Left lung (tissue), 10 donors: ENCODE results near the gene FOXRED1. TPM values are rescaled to one million over a fixed set of nuclear protein-coding genes. Genes with fewer than 3 reads are reported as not detected.
A peak's percentile ranks its signal among the peaks of the same experiment; 100 is the strongest.

Experiments
- ATAC-seq: fragments of 200-7000 bp; cut with Tn5 transposase; one replicate; pipeline ENCODE4 v1.9.1; 2020; ENCODE audit warnings: moderate library complexity
- DNase-seq, 4 donors: peaks; one replicate each; pipeline ENCODE4 v3.0.0-alpha.2; 2013 to 2020
- H3K27ac ChIP-seq, 2 donors: fragments of 200-600 bp; sonication (generic) in 1 of 2; one replicate each; pipeline versions ENCODE4 v1.5.0 to v1.8.0; 2020 to 2021
- H3K27me3 ChIP-seq, 2 donors: fragments of 200-600 bp; sonication (generic) in 1 of 2; one replicate each; pipeline versions ENCODE4 v1.5.0 to v1.8.0; 2020 to 2021
- H3K36me3 ChIP-seq, 2 donors: fragments of 200-600 bp; sonication (generic) in 1 of 2; one replicate each; pipeline versions ENCODE4 v1.5.0 to v1.8.0; 2020 to 2021
- H3K4me1 ChIP-seq, 2 donors: fragments of 200-600 bp; one replicate each; pipeline ENCODE4 v1.8.0; 2021
- H3K4me3 ChIP-seq, 2 donors: fragments of 200-600 bp; sonication (generic) in 1 of 2; one replicate each; pipeline versions ENCODE4 v1.5.0 to v1.8.0; 2020 to 2021; ENCODE audit warnings: mild to moderate bottlenecking in 1 of 2
- H3K9me3 ChIP-seq, 2 donors: fragments of 200-600 bp; sonication (generic) in 1 of 2; one replicate each; pipeline versions ENCODE4 v1.5.0 to v1.8.0; 2020 to 2021
- intact Hi-C, 2 donors: fragments of 100-400 bp; cut with DNase I; formaldehyde crosslinking; loops; one replicate each; pipeline versions ENCODE4 v1.11.2 to v1.14.2; 2022
- polyA plus RNA-seq, 6 donors: library from polyadenylated mRNA; unstranded; fragments of 120-200 nt; gene quantifications; one replicate each; pipeline ENCODE4 v1.2.1, GENCODE V29; 2013; ENCODE audit not compliant: insufficient read length in 6 of 6
- total RNA-seq, 2 donors: library from RNA; stranded (reverse); fragmentation: NEBNext Ultra II Directional; extraction: Animal tissue kit (Norgen Biotek cat#: 25700); gene quantifications; one replicate each; pipeline ENCODE4 v1.2.1, GENCODE V29; 2021
- TF ChIP-seq, protein P1 (sequence below), 2 donors: fragments of 200-600 bp; sonication (generic) in 1 of 2; IDR thresholded peaks; one replicate each; pipeline versions ENCODE4 v1.5.0 to v1.8.0; 2021; ENCODE audit warnings: antibody characterized with exemption in 2 of 2
- donor health status: DM: no; HTN: yes; CAD: no.
- donor health status: DM: no; HTN: no; CAD: no.

The FOXRED1 gene
- total and polyA plus RNA-seq, 8 donors: 19.6 to 59.7 (median 45.5) TPM

DNA sequence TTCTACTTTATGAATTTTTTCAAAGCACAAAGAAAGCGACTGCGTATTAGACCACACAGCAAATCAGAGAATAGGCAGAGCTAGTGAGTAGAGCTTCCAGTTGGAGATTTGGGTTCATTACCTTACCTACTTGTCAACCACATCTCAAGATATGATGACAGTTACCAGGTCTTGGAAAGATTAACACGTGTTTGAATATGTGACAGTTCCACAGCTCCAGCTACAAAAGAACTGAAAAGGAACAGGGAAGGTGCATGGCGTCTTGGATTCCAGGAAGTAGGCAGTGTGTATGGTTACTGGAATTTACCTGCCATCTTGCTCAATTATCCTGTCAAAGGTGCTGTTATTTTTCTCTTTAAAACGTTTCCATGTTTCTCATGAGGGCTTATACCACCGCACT is 19.3 kb downstream of the FOXRED1 start:
- intact Hi-C loops: no loop called here
- no peak overlapping the region for H3K4me3 ChIP-seq
- no peak for ATAC-seq
- DNase-seq: no peak
- no peaks in the 10 kb centered on the region for H3K27me3 ChIP-seq
- H3K36me3 ChIP-seq: peaks cover 0 to 54% of the 10 kb centered on the region in 2 donors
- TF ChIP-seq, protein P1, sequence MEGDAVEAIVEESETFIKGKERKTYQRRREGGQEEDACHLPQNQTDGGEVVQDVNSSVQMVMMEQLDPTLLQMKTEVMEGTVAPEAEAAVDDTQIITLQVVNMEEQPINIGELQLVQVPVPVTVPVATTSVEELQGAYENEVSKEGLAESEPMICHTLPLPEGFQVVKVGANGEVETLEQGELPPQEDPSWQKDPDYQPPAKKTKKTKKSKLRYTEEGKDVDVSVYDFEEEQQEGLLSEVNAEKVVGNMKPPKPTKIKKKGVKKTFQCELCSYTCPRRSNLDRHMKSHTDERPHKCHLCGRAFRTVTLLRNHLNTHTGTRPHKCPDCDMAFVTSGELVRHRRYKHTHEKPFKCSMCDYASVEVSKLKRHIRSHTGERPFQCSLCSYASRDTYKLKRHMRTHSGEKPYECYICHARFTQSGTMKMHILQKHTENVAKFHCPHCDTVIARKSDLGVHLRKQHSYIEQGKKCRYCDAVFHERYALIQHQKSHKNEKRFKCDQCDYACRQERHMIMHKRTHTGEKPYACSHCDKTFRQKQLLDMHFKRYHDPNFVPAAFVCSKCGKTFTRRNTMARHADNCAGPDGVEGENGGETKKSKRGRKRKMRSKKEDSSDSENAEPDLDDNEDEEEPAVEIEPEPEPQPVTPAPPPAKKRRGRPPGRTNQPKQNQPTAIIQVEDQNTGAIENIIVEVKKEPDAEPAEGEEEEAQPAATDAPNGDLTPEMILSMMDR (IDR thresholded peaks at IDR 0.05): no peak
- H3K9me3 ChIP-seq: no peaks in the 10 kb centered on the region
- no peak overlapping the region for H3K27ac ChIP-seq
- peaks cover 9 to 20% of the 10 kb centered on the region in 2 donors for H3K4me1 ChIP-seq

DNA sequence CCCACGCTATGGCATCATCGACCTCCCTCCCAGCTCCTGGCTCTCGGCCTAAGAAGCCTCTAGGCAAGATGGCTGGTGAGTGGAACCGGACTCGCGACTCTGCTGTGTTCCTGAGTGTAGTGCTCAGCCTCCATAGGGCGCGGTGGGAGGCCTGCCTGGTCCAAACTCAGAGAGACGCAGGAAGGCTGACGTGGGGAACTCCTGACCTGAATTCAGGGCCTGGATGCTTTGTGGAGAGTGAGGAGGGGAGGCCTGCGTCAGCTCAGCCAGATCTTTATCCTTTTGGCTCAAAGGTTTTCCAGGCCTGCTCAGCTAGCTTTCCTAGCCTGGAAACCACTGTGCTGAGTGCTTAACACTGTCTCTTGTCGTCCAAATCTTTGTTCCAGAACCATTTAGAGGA is 21.9 kb downstream of the FOXRED1 start:
- no peak for ATAC-seq
- intact Hi-C loops: no loop called here

GRCh38 chr11:126293726-126294125 is 24.8 kb downstream of the FOXRED1 start:
- Histone ChIP-seq H3K4me3 (no peak overlapping the region), H3K27me3 (no peaks in the 10 kb centered on the region), H3K36me3 (peaks cover 0 to 78% of the 10 kb centered on the region in 2 donors), H3K9me3 (no peaks in the 10 kb centered on the region), H3K27ac (no peak overlapping the region), H3K4me1 (peaks cover 0 to 4% of the 10 kb centered on the region in 2 donors)
- no peak for DNase-seq
- intact Hi-C loops: no loop called here
- ATAC-seq: no peak
- TF ChIP-seq, protein P1 (IDR thresholded peaks at IDR 0.05): no peak

More for the DNA sequence above, 21.9 kb downstream of the FOXRED1 start:
- no peak overlapping the region for H3K27ac ChIP-seq
- H3K4me1 ChIP-seq: peaks cover 0 to 4% of the 10 kb centered on the region in 2 donors
- no peaks in the 10 kb centered on the region for H3K9me3 ChIP-seq
- no peaks in the 10 kb centered on the region for H3K27me3 ChIP-seq
- TF ChIP-seq, protein P1 (IDR thresholded peaks at IDR 0.05): no peak
- H3K4me3 ChIP-seq: no peak overlapping the region
- peaks cover 0 to 79% of the 10 kb centered on the region in 2 donors for H3K36me3 ChIP-seq
- DNase-seq: no peak

GRCh38 chr11:126297004-126297403 is 28.1 kb downstream of the FOXRED1 start:
- DNase-seq: no peak
- intact Hi-C loops: no loop called here
- Histone ChIP-seq H3K36me3 (peaks cover 0 to 60% of the 10 kb centered on the region in 2 donors), H3K27ac (no peak overlapping the region), H3K4me3 (no peak overlapping the region), H3K9me3 (no peaks in the 10 kb centered on the region), H3K4me1 (peaks cover 0 to 4% of the 10 kb centered on the region in 2 donors), H3K27me3 (no peaks in the 10 kb centered on the region)
- TF ChIP-seq, protein P1 (IDR thresholded peaks at IDR 0.05): no peak
- ATAC-seq: no peak

GRCh38 chr11:126303623-126304456 is 34.9 kb downstream of the FOXRED1 start, which contains the start of gene DCPS:
TSS of gene DCPS (plus strand) at chr11:126304060. CDS start at chr11:126304081, 21 bp downstream.
- H3K4me3 ChIP-seq: peak within 1 kb of the TSS; percentile 56 to 64
- H3K4me1 ChIP-seq: peaks cover 5 to 24% of the 10 kb centered on the region in 2 donors
- DNase-seq (peak; percentile 91 to 99 (median 94)), ATAC-seq (peak; percentile 100)
- no peaks in the 10 kb centered on the region for H3K9me3 ChIP-seq
- intact Hi-C loops: no loop called here
- peak within 1 kb of the TSS; percentile 88 to 91 for H3K27ac ChIP-seq
- TF ChIP-seq, protein P1 (IDR thresholded peaks at IDR 0.05): no peak
- H3K27me3 ChIP-seq: no peaks in the 10 kb centered on the region
- H3K36me3 ChIP-seq: peaks cover 0 to 11% of the 10 kb centered on the region in 2 donors
